Measurements from ENCODE around the gene CD7. TPM values are rescaled to one million over a fixed set of nuclear protein-coding genes. Genes with fewer than 3 reads are reported as not detected.

CD7 gene
- total RNA-seq, 2 donors from 2014 or later, result 0.55 to 0.80 TPM

- Histone ChIP-seq H3K36me3 (ENCODE audit: control insufficient read depth, insufficient read depth, low read length) (no peaks in the 10 kb centered on the region), H3K4me3 (ENCODE audit: low read length) (no peak overlapping the region), H3K4me1 (ENCODE audit: control insufficient read depth, insufficient read depth, low read length) (no peaks in the 10 kb centered on the region), H3K9me3 (ENCODE audit: control insufficient read depth, low read length) (no peaks in the 10 kb centered on the region), H3K27me3 (ENCODE audit: control insufficient read depth, insufficient read depth, low read length, poor library complexity, severe bottlenecking) (no peaks in the 10 kb centered on the region), H3K27ac (ENCODE audit: low read depth, low read length) (no peak overlapping the region), H3K9ac (ENCODE audit: extremely low read depth, low read length, poor library complexity, severe bottlenecking) (no peak overlapping the region)
- no peaks in the 10 kb centered on the region for H3K36me3 Mint-ChIP-seq (ENCODE audit: low read depth)
- H3K4me3 Mint-ChIP-seq, result no peak overlapping the region
- peaks cover 5% of the 10 kb centered on the region for H3K27me3 Mint-ChIP-seq (ENCODE audit: insufficient read depth)
- WGBS, 2 experiments (ENCODE audit: insufficient coverage in 1 of 2, insufficient read length in 1 of 2), result 92 to 94% methylated on average over 27 to 28 of the region's 28 CpGs
- peaks cover 13% of the 10 kb centered on the region for H3K4me1 Mint-ChIP-seq
- peaks cover 10% of the 10 kb centered on the region for H3K9me3 Mint-ChIP-seq
- no peak overlapping the region for H3K27ac Mint-ChIP-seq
- DNase-seq, result no peak
- TF ChIP-seq CTCF (conservative IDR thresholded peaks at IDR 0.05), result no peak
These were observed 29.2 kb upstream of the CD7 start for GRCh38 chr17:82346342-82347300.

GRCh38 chr17:82345151-82345976 is 28.0 kb upstream of the CD7 start:
- Mint-ChIP-seq H3K27ac (no peak overlapping the region), H3K4me1 (peaks cover 13% of the 10 kb centered on the region), H3K4me3 (no peak overlapping the region), H3K9me3 (peaks cover 20% of the 10 kb centered on the region), H3K36me3 (ENCODE audit: low read depth) (peaks cover 2% of the 10 kb centered on the region), H3K27me3 (ENCODE audit: insufficient read depth) (peaks cover 10% of the 10 kb centered on the region)
- H3K27ac ChIP-seq (ENCODE audit: low read depth, low read length), result no peak overlapping the region
- no peaks in the 10 kb centered on the region for H3K4me1 ChIP-seq (ENCODE audit: control insufficient read depth, insufficient read depth, low read length)
- no peak for DNase-seq
- H3K36me3 ChIP-seq (ENCODE audit: control insufficient read depth, insufficient read depth, low read length), result no peaks in the 10 kb centered on the region
- H3K9me3 ChIP-seq (ENCODE audit: control insufficient read depth, low read length), result no peaks in the 10 kb centered on the region
- TF ChIP-seq CTCF (conservative IDR thresholded peaks at IDR 0.05), result no peak
- no peaks in the 10 kb centered on the region for H3K27me3 ChIP-seq (ENCODE audit: control insufficient read depth, insufficient read depth, low read length, poor library complexity, severe bottlenecking)
- 93% methylated on average over 42 of the region's 42 CpGs for WGBS, 2 experiments (ENCODE audit: insufficient coverage in 1 of 2, insufficient read length in 1 of 2)
- no peak overlapping the region for H3K9ac ChIP-seq (ENCODE audit: extremely low read depth, low read length, poor library complexity, severe bottlenecking)
- H3K4me3 ChIP-seq (ENCODE audit: low read length), result no peak overlapping the region

- peaks cover 3% of the 10 kb centered on the region for H3K27me3 ChIP-seq (ENCODE audit: control insufficient read depth, insufficient read depth, low read length, poor library complexity, severe bottlenecking)
- H3K4me3 Mint-ChIP-seq, result no peak overlapping the region
- H3K9me3 ChIP-seq (ENCODE audit: control insufficient read depth, low read length), result no peaks in the 10 kb centered on the region
- peaks cover 13% of the 10 kb centered on the region for H3K4me1 Mint-ChIP-seq
- H3K4me1 ChIP-seq (ENCODE audit: control insufficient read depth, insufficient read depth, low read length), result no peaks in the 10 kb centered on the region
- H3K27me3 Mint-ChIP-seq (ENCODE audit: insufficient read depth), result peaks cover 11% of the 10 kb centered on the region
- H3K4me3 ChIP-seq (ENCODE audit: low read length), result no peak overlapping the region
- H3K36me3 ChIP-seq (ENCODE audit: control insufficient read depth, insufficient read depth, low read length), result no peaks in the 10 kb centered on the region
- H3K27ac ChIP-seq (ENCODE audit: low read depth, low read length), result no peak overlapping the region
- peaks cover 21% of the 10 kb centered on the region for H3K9me3 Mint-ChIP-seq
- WGBS, 2 experiments (ENCODE audit: insufficient coverage in 1 of 2, insufficient read length in 1 of 2), result 94 to 96% methylated on average over 14 to 24 of the region's 24 CpGs
- DNase-seq, result no peak
- no peak for TF ChIP-seq CTCF (conservative IDR thresholded peaks at IDR 0.05)
- no peak overlapping the region for H3K27ac Mint-ChIP-seq
- no peak overlapping the region for H3K9ac ChIP-seq (ENCODE audit: extremely low read depth, low read length, poor library complexity, severe bottlenecking)
- peaks cover 2% of the 10 kb centered on the region for H3K36me3 Mint-ChIP-seq (ENCODE audit: low read depth)
These were observed 26.9 kb upstream of the CD7 start for GRCh38 chr17:82344175-82344907.
